Lower lobe of right lung (tissue), 2 donors: ENCODE measurements around the gene SLC25A26. TPM values are rescaled to one million over a fixed set of nuclear protein-coding genes. Genes with fewer than 3 reads are reported as not detected.

Experiments used
- ATAC-seq, 2 donors: fragments of 200-7000 bp; cut with Tn5 transposase; one replicate each; pipeline ENCODE4 v1.9.1; 2020 to 2022; ENCODE audit warnings: mild to moderate bottlenecking in 2 of 2, moderate library complexity in 2 of 2
- DNase-seq: peaks from one replicate; pipeline ENCODE4 v3.0.0-alpha.2; 2020
- H3K27ac ChIP-seq: fragments of 200-600 bp; one replicate; pipeline ENCODE4 v1.8.0; 2022
- H3K27me3 ChIP-seq: fragments of 200-600 bp; one replicate; pipeline ENCODE4 v1.8.0; 2022; ENCODE audit warnings: low read depth
- H3K36me3 ChIP-seq: fragments of 200-600 bp; one replicate; pipeline ENCODE4 v1.8.0; 2022; ENCODE audit warnings: mild to moderate bottlenecking
- H3K4me1 ChIP-seq: fragments of 200-600 bp; one replicate; pipeline ENCODE4 v1.8.0; 2022
- H3K4me3 ChIP-seq: fragments of 200-600 bp; one replicate; pipeline ENCODE4 v1.8.0; 2022; ENCODE audit warnings: mild to moderate bottlenecking
- H3K9me3 ChIP-seq: fragments of 200-600 bp; one replicate; pipeline ENCODE4 v1.8.0; 2022
- CTCF ChIP-seq: fragments of 200-600 bp; IDR thresholded peaks from one replicate; pipeline ENCODE4 v1.8.0; 2022; ENCODE audit warnings: antibody characterized with exemption, mild to moderate bottlenecking
- intact Hi-C: fragments of 100-400 bp; cut with DNase I; formaldehyde crosslinking; loops from one replicate; pipeline ENCODE4 v1.11.0; 2022
- total RNA-seq: library from RNA; stranded (reverse); fragmentation: NEBNext Ultra II Directional; extraction: Animal tissue kit (Norgen Biotek cat#: 25700); gene quantifications from one replicate; pipeline ENCODE4 v1.2.1, GENCODE V29; 2021
- donor health status: DM: no; HTN: yes; CAD: no; lungs with severe emphysema.

The SLC25A26 gene
- total RNA-seq, 1 donor from 2014 or later: 18.8 TPM

GRCh38 chr3:66314455-66314854 lies 93.7 kb downstream of the SLC25A26 start:
- DNase-seq (no peak), ATAC-seq (no peak)
- Histone ChIP-seq H3K27me3 (no peaks in the 10 kb centered on the region), H3K4me3 (no peak overlapping the region), H3K27ac (no peak overlapping the region), H3K4me1 (no peaks in the 10 kb centered on the region), H3K36me3 (no peaks in the 10 kb centered on the region), H3K9me3 (peaks cover 14% of the 10 kb centered on the region)
- intact Hi-C loops: no loop called here
- no peak for TF ChIP-seq CTCF

GRCh38 chr3:66317750-66318376 lies 97.1 kb downstream of the SLC25A26 start:
- no peak for ATAC-seq
- Histone ChIP-seq H3K4me3 (no peak overlapping the region), H3K27me3 (no peaks in the 10 kb centered on the region), H3K36me3 (no peaks in the 10 kb centered on the region), H3K27ac (no peak overlapping the region), H3K4me1 (no peaks in the 10 kb centered on the region), H3K9me3 (no peaks in the 10 kb centered on the region)
- DNase-seq: no peak
- intact Hi-C loops: no loop called here
- no peak for TF ChIP-seq CTCF

- Histone ChIP-seq H3K27me3 (no peaks in the 10 kb centered on the region), H3K36me3 (no peaks in the 10 kb centered on the region), H3K4me3 (no peak overlapping the region), H3K9me3 (no peaks in the 10 kb centered on the region), H3K27ac (no peak overlapping the region), H3K4me1 (no peaks in the 10 kb centered on the region)
- intact Hi-C loops: no loop called here
- DNase-seq (no peak), ATAC-seq (no peak)
- TF ChIP-seq CTCF: no peak
Measured at GRCh38 chr3:66320390-66320789, 99.6 kb downstream of the SLC25A26 start.

GRCh38 chr3:66322436-66322835 lies 101.6 kb downstream of the SLC25A26 start:
- H3K36me3 ChIP-seq: no peaks in the 10 kb centered on the region
- no peak for TF ChIP-seq CTCF
- DNase-seq: no peak

GRCh38 chr3:66326340-66326739 lies 105.5 kb downstream of the SLC25A26 start:
- Histone ChIP-seq H3K4me3 (no peak overlapping the region), H3K4me1 (no peaks in the 10 kb centered on the region), H3K27ac (no peak overlapping the region), H3K9me3 (no peaks in the 10 kb centered on the region), H3K27me3 (no peaks in the 10 kb centered on the region), H3K36me3 (no peaks in the 10 kb centered on the region)
- intact Hi-C loops: no loop called here
- no peak for TF ChIP-seq CTCF
- DNase-seq (no peak), ATAC-seq (no peak)

More at GRCh38 chr3:66322436-66322835, 101.6 kb downstream of the SLC25A26 start:
- Histone ChIP-seq H3K4me1 (no peaks in the 10 kb centered on the region), H3K27ac (no peak overlapping the region), H3K4me3 (no peak overlapping the region), H3K9me3 (no peaks in the 10 kb centered on the region), H3K27me3 (no peaks in the 10 kb centered on the region)
- intact Hi-C loops: no loop called here
- ATAC-seq: no peak

GRCh38 chr3:66335671-66336070 lies 114.9 kb downstream of the SLC25A26 start:
- no peak for TF ChIP-seq CTCF
- no peaks in the 10 kb centered on the region for H3K36me3 ChIP-seq
- H3K4me1 ChIP-seq: no peaks in the 10 kb centered on the region
- no peak overlapping the region for H3K4me3 ChIP-seq
- no peaks in the 10 kb centered on the region for H3K27me3 ChIP-seq
- H3K9me3 ChIP-seq: no peaks in the 10 kb centered on the region
- ATAC-seq (no peak), DNase-seq (no peak)
- intact Hi-C loops: no loop called here
- H3K27ac ChIP-seq: no peak overlapping the region
